ENCODE measurements around the gene CCDC190.
"Not testable (repeated sequence)": the region's sequence is repeated elsewhere in the genome, so short reads cannot be mapped to it uniquely, and the experiment has no call there.

Gene CCDC190

DNA sequence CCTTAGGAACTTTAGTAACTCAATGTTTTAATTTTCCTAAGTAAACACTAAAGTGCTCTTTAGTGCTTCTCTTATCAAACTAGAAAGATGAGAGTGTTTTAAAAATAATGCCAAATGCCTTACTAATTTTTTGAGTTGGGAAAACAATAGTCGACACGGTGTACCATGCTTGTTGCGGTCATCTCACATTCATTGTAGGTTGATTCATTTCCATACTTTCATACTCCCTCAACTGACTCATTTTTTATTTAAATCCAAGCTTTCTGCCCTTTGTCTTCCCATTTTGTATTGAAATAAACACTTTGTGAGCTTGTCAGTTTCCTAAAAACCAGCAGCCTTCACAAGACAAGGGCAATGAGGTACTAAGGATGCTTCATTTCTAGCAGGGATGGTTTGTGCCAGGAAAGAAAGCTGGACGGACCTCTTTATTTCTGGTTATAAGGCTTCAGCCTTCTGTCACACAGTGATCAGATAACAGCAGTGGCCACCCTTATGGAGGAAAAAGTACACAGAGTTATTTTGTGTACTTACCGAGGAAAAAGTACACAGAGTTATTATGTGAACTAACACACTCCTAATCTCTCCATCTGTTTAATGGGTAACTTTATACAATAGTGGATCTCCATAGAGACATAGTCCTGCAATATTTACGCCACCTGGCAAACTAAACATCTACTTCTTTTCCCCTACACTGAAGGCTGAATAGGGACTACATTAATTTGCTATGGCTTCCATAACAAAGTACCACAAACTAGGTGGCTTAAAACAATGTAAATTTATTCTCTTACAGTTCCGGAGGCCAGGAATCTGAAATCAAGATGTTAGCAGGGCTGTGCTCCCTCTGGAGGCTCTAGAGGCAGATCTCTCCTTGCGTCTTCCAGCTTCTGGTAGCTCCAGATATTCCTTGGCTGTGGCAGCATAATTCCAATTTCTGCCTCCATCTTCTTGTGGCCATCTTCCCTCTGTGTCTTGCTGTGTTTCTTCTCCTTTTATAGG, 13.0 kb upstream of the CCDC190 start:
- no peak for TF ChIP-seq CTCF (IDR thresholded peaks at IDR 0.05; ENCODE audit: control extremely low read depth, extremely low read depth, low read depth, missing control alignments)
- no peak for DNase-seq (ENCODE audit: extremely low spot score)
- ChIA-PET POLR2A (no interaction called here), CTCF (interaction anchor here (1.1 to 1.9 kb wide), 3 partner anchors 10 to 442 kb away, joined by 4 read pairs; no protein-coding TSS in a partner anchor)

DNA sequence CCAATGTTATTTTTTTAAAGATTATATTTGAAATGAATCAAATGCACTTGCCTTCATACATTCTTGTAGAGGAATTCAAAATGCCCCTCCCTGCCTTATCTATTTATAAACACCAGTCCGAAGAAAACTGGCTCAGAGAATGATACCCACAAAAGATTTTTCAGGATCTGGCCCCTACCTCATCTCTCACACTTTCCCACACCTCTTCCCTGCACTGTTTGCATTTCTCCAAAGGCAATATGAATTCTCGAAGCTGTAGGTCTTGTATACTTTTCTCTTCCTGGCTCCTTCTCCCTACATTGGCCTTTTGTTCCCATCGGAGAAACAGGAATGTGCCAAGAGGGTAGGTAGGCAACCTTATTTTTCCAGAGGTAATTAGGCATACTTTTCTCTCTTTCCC, 12.0 kb upstream of the CCDC190 start:
- no peak for DNase-seq (ENCODE audit: extremely low spot score)
- no peak for TF ChIP-seq CTCF (IDR thresholded peaks at IDR 0.05; ENCODE audit: control extremely low read depth, extremely low read depth, low read depth, missing control alignments)
- ChIA-PET CTCF (interaction anchor here (1.4 to 1.9 kb wide), 3 partner anchors 298 to 443 kb away, joined by 4 read pairs; no protein-coding TSS in a partner anchor), POLR2A (no interaction called here)

DNA sequence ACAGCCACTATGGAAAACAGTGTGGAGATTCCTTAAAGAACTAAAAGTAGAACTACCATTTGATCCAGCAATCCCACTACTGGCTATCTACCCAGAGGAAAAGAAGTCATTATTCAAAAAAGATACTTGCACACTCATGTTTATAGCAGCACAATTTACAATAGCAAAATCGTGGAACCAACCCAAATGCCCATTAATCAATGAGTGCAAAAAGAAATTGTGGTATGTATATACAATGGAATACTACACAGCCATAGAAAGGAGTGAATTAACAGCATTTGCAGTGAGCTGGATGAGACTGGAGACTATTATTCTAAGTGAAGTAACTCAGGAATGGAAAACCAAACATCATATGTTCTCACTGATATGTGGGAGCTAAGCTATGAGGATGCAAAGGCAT, 10.4 kb upstream of the CCDC190 start:
- CTCF ChIA-PET, result interaction anchor here (1.1 to 1.6 kb wide), 3 partner anchors 11 to 299 kb away, joined by 4 read pairs; partner anchors contain the start of gene CCDC190
- DNase-seq (ENCODE audit: extremely low spot score); POLR2A ChIA-PET: not testable (repeated sequence)

DNA sequence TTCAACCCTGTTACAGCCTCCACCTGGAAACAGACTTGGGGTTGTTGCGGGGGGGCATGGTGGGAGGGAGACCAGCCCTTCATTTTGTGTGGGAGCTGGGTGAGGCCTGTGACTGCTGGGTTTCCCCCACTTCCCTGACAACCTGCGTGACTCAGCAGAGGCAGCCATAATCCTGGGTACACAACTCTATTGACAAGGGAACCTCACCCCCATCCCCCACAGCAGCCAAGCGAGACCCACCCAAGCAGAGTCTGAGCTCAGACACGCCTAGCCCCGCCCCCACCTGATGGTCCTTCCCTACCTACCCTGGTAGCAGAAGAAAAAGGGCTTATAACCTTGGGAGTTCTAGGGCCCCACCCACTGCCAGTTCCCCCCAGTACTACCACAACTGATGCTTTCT, 8.0 kb upstream of the CCDC190 start:
- no peak for DNase-seq (ENCODE audit: extremely low spot score)
- ChIA-PET POLR2A (no interaction called here), CTCF (no interaction called here)
- no peak for TF ChIP-seq CTCF (IDR thresholded peaks at IDR 0.05; ENCODE audit: control extremely low read depth, extremely low read depth, low read depth, missing control alignments)

DNA sequence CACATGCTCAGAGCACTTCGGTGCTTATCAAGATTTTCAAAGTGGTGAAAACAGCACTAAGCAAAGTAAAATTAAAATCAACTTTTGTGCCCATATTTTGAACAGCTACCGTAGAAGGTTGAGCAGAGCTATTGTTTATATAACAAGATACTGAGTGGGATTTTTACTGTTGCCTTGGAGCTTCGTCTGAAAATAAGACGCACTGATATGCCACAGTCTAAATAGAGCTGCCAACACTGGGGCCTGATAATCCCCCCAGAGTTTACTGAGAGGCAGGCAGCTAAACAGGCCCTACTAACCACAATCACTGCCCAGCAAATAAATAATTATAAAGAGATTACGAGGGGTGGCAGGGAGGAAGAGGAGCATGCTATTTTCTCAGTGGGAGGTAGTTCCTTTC, 650 bp upstream of the CCDC190 start:
- POLR2A ChIA-PET, result no interaction called here

GRCh38 chr1:162859191-162859590, 1.8 kb downstream of the CCDC190 start:
- no peak for DNase-seq (ENCODE audit: extremely low spot score)
- ChIA-PET CTCF (interaction anchor here (1.0 to 3.8 kb wide), 3 partner anchors 12 to 456 kb away, joined by 3 to 46 read pairs (median 3); no protein-coding TSS in a partner anchor), POLR2A (no interaction called here)
- no peak for TF ChIP-seq CTCF (IDR thresholded peaks at IDR 0.05; ENCODE audit: control extremely low read depth, extremely low read depth, low read depth, missing control alignments)

More for the DNA sequence above, 650 bp upstream of the CCDC190 start:
- no peak for DNase-seq (ENCODE audit: extremely low spot score)
- TF ChIP-seq CTCF (IDR thresholded peaks at IDR 0.05; ENCODE audit: control extremely low read depth, extremely low read depth, low read depth, missing control alignments), result no peak
- CTCF ChIA-PET, result interaction anchor here (2.0 to 2.9 kb wide), 3 partner anchors 8 to 453 kb away, joined by 5 to 11 read pairs (median 10); no protein-coding TSS in a partner anchor

GRCh38 chr1:162857850-162858249, 3.1 kb downstream of the CCDC190 start:
- POLR2A ChIA-PET, result no interaction called here
- no peak for TF ChIP-seq CTCF (IDR thresholded peaks at IDR 0.05; ENCODE audit: control extremely low read depth, extremely low read depth, low read depth, missing control alignments)
- CTCF ChIA-PET, result interaction anchor here (1.3 to 3.8 kb wide), 5 partner anchors 11 to 31 kb away, joined by 4 to 46 read pairs (median 5); no protein-coding TSS in a partner anchor
- DNase-seq (ENCODE audit: extremely low spot score), result no peak
